K562 (cell line): ENCODE measurements around the gene HNRNPF. TPM values are rescaled to one million over a fixed set of nuclear protein-coding genes. Genes with fewer than 3 reads are reported as not detected.

Source experiments
- CCAR2 ChIP-seq: fragments of 200-400 bp; formaldehyde crosslinking; IDR thresholded peaks from 2 replicates; pipeline ENCODE4 v1.6.1; 2017; ENCODE audit warnings: mild to moderate bottlenecking, low read depth, low read length
- CEBPB ChIP-seq: fragments of 450-650 bp; IDR thresholded peaks from 2 replicates; pipeline ENCODE4 v1.6.1; 2016; ENCODE audit warnings: missing genetic modification characterization, missing compliant biosample characterization
- CEBPZ ChIP-seq: fragments of 150-350 bp; IDR thresholded peaks from 2 replicates; pipeline ENCODE4 v1.6.1; 2014; ENCODE audit warnings: low read depth, mild to moderate bottlenecking, low read length, borderline replicate concordance
- CSDE1 ChIP-seq, 2 experiments: fragments of 450-650 bp; IDR thresholded peaks; 2 replicates each; pipeline ENCODE4 v1.6.1; 2016; ENCODE audit warnings: mild to moderate bottlenecking in 1 of 2
- DIDO1 ChIP-seq: fragments of 450-650 bp; IDR thresholded peaks from 2 replicates; pipeline ENCODE4 v1.6.1; 2016; ENCODE audit warnings: low read depth, missing biosample characterization, missing genetic modification characterization
- ETS1 ChIP-seq: conservative IDR thresholded peaks from 2 replicates; pipeline ENCODE4 v1.6.1; 2011; ENCODE audit warnings: low read depth, mild to moderate bottlenecking, low read length; ENCODE audit not compliant: control insufficient read depth
- ETS2 ChIP-seq: IDR thresholded peaks from 2 replicates; pipeline ENCODE4 v1.6.1; 2016; ENCODE audit warnings: borderline replicate concordance, missing genetic modification characterization, mild to moderate bottlenecking, moderate library complexity, missing compliant biosample characterization; ENCODE audit not compliant: poor library complexity, severe bottlenecking
- HDAC6 ChIP-seq: IDR thresholded peaks from 2 replicates; pipeline ENCODE4 v1.6.1; 2012; ENCODE audit warnings: low read depth, mild to moderate bottlenecking, control low read depth, inconsistent platforms, low read length, moderate library complexity
- KLF1 ChIP-seq: fragments of 450-650 bp; IDR thresholded peaks from 2 replicates; pipeline ENCODE4 v1.6.1; 2016; ENCODE audit warnings: missing genetic modification characterization, missing compliant biosample characterization
- MEF2D ChIP-seq: conservative IDR thresholded peaks from 2 replicates; pipeline ENCODE4 v1.6.1; 2016; ENCODE audit warnings: low read depth, missing genetic modification characterization, missing compliant biosample characterization
- MITF ChIP-seq: IDR thresholded peaks from 2 replicates; pipeline ENCODE4 v1.6.1; 2014; ENCODE audit warnings: antibody characterized with exemption
- NEUROD1 ChIP-seq: fragments of 150-350 bp; IDR thresholded peaks from 2 replicates; pipeline ENCODE4 v1.6.1; 2014; ENCODE audit warnings: borderline replicate concordance, low read length, low read depth; ENCODE audit not compliant: partially characterized antibody
- NR4A1 ChIP-seq, 2 experiments: fragments of 250-450 bp in 1 of 2; fragments of 450-650 bp in 1 of 2; sonication (Bioruptor Pico) in 1 of 2; IDR thresholded peaks; 2 replicates each; pipeline versions ENCODE4 v1.4.0 to v1.6.1; 2016 to 2020; ENCODE audit warnings: mild to moderate bottlenecking in 2 of 2, missing compliant biosample characterization in 1 of 2, missing genetic modification characterization in 1 of 2, moderate library complexity in 1 of 2
- POLR2AphosphoS5 ChIP-seq: IDR thresholded peaks from 2 replicates; pipeline ENCODE4 v1.6.1; 2011; ENCODE audit warnings: mild to moderate bottlenecking, low read depth, low read length, moderate library complexity; ENCODE audit not compliant: control insufficient read depth, insufficient read depth
- RFX5 ChIP-seq: IDR thresholded peaks from 2 replicates; pipeline ENCODE4 v1.6.1; 2011; ENCODE audit warnings: low read depth, mild to moderate bottlenecking, improper control_type of control experiment, low read length
- SIX5 ChIP-seq, 2 experiments: IDR thresholded peaks; 2 replicates each; pipeline ENCODE4 v1.6.1; 2011; ENCODE audit warnings: low read length in 2 of 2, borderline replicate concordance in 1 of 2, low read depth in 1 of 2, mild to moderate bottlenecking in 1 of 2, moderate library complexity in 1 of 2; ENCODE audit not compliant: insufficient read depth in 1 of 2
- SRSF9 ChIP-seq: fragments of 200-400 bp; formaldehyde crosslinking; IDR thresholded peaks from 2 replicates; pipeline ENCODE4 v1.6.1; 2017; ENCODE audit warnings: low read depth, low read length, borderline replicate concordance
- TBP ChIP-seq: optimal IDR thresholded peaks from 2 replicates; pipeline ENCODE3; 2011; ENCODE audit warnings: low read depth, low read length, improper control_type of control experiment
- ZNF121 ChIP-seq: sonication (generic); formaldehyde crosslinking; conservative IDR thresholded peaks from 2 replicates; pipeline ENCODE4 v1.8.0; 2022; ENCODE audit warnings: missing genetic modification reagents
- ZNF445 ChIP-seq: fragments of 250-450 bp; sonication (Bioruptor Pico); IDR thresholded peaks from 2 replicates; pipeline ENCODE4 v1.4.0; 2020; ENCODE audit warnings: low read depth, mild to moderate bottlenecking, moderate library complexity
- polyA plus RNA-seq, 8 experiments: library from polyadenylated mRNA; depleted of rRNA in 4 of 8; stranded (reverse) in 5 of 8; unstranded in 3 of 8; fragments of >200 nt; fragmentation: Nextera tagmentation in 2 of 8; fragmentation: Illumina TruSeq in 1 of 8; extraction: Ambion mirVana in 2 of 8; extraction: Trizol in 1 of 8; gene quantifications; 2 replicates each; pipeline versions ENCODE4 v1.2.1 to v1.2.3, GENCODE V29; 2011 to 2014; ENCODE audit warnings: inconsistent platforms in 1 of 8, missing spikeins in 1 of 8
- total RNA-seq, 7 experiments: library from RNA; depleted of rRNA in 6 of 7; stranded (reverse); fragments of >200 nt in 6 of 7; fragmentation: Illumina TruSeq in 2 of 7; extraction: Trizol in 2 of 7; gene quantifications; 2 replicates each; pipeline versions ENCODE4 v1.2.1 to v1.2.3, GENCODE V29; 2011 to 2021; ENCODE audit warnings: low replicate concordance in 1 of 7

The HNRNPF gene
- total and polyA plus RNA-seq, 9 of the 15 experiments (the other 6 are each of a cell fraction or from before 2014, with no cell fraction given) = 192 to 489 (median 416) TPM

GRCh38 chr10:43348511-43349312 lies 60.3 kb downstream of the HNRNPF start (continued):
- TF ChIP-seq CEBPB (tag) = no peak
- no peak for TF ChIP-seq NR4A1 (CRISPR knock-in tag; IDR thresholded peaks at IDR 0.05)
- no peak for TF ChIP-seq NR4A1 (tag; IDR thresholded peaks at IDR 0.05)
- TF ChIP-seq SIX5 (IDR thresholded peaks at IDR 0.05; ENCODE audit: borderline replicate concordance in 1 of 2, insufficient read depth in 1 of 2, low read depth in 1 of 2, low read length in 2 of 2) = no peak
- TF ChIP-seq TBP = no peak
- TF ChIP-seq SRSF9 = no peak
- no peak for TF ChIP-seq CCAR2
- TF ChIP-seq MITF = no peak
- no peak for TF ChIP-seq CEBPZ
- TF ChIP-seq DIDO1 (tag) = no peak
- peak; percentile 31 for TF ChIP-seq NEUROD1
- no peak for TF ChIP-seq CSDE1 (IDR thresholded peaks at IDR 0.05)
- TF ChIP-seq HDAC6 = no peak
- no peak for TF ChIP-seq ETS2 (tag)
- TF ChIP-seq MEF2D (tag) = no peak
- no peak for TF ChIP-seq ZNF445
- no peak for TF ChIP-seq RFX5
- no peak for TF ChIP-seq ETS1
- TF ChIP-seq POLR2AphosphoS5 = no peak
- 0 out of 2 replicates have a peak, but pooled peaks have one; percentile 52 for TF ChIP-seq KLF1 (tag)
- no peak for TF ChIP-seq ZNF121 (CRISPR knock-in tag)
